NB4 (cell line): Measurements from ENCODE around the gene MRPS14.

Experiments
- DNase-seq: peaks from one replicate; pipeline ENCODE4 v3.0.0; 2010; ENCODE audit warnings: low read depth
- H3K4me3 ChIP-seq: one replicate; pipeline ENCODE4 v1.5.1; 2011; ENCODE audit warnings: mild to moderate bottlenecking, low read depth, low read length, moderate library complexity
- MAX ChIP-seq: IDR thresholded peaks from 2 replicates; pipeline ENCODE4 v1.6.1; 2011; ENCODE audit warnings: low read depth, low read length
- MYC ChIP-seq: IDR thresholded peaks from 2 replicates; pipeline ENCODE4 v1.6.1; 2011; ENCODE audit warnings: low read depth, low read length
- POLR2A ChIP-seq: IDR thresholded peaks from 2 replicates; pipeline ENCODE4 v1.6.1; 2011; ENCODE audit warnings: mild to moderate bottlenecking; ENCODE audit not compliant: insufficient read length; ENCODE audit errors: extremely low read depth
- TF ChIP-seq, protein P1 (sequence below): IDR thresholded peaks from one replicate; pipeline ENCODE4 v1.5.1; 2012; ENCODE audit warnings: low read depth, low read length

Gene MRPS14

DNA sequence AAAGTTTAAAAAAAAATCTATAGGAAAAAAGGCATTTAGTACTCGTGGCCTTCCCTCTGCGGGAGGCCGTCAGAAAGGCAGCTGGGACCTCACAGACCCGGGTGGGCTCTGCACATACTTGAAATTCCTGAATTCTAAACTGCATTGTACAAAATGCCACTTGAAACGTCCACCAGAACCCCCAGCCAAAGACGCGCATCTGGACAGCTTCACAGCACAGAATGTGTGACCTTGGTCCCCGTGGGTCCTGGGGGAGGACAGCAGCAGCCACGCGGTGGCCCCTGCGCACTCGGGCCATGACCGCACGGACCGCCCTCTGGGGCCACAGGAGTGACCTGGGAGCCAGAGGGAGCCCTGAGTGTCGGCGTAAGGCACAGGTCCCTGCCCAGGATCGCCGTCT, 20.6 kb upstream of the MRPS14 start:
- H3K4me3 ChIP-seq: no peak overlapping the region
- no peak for TF ChIP-seq POLR2A
- TF ChIP-seq, protein P1, sequence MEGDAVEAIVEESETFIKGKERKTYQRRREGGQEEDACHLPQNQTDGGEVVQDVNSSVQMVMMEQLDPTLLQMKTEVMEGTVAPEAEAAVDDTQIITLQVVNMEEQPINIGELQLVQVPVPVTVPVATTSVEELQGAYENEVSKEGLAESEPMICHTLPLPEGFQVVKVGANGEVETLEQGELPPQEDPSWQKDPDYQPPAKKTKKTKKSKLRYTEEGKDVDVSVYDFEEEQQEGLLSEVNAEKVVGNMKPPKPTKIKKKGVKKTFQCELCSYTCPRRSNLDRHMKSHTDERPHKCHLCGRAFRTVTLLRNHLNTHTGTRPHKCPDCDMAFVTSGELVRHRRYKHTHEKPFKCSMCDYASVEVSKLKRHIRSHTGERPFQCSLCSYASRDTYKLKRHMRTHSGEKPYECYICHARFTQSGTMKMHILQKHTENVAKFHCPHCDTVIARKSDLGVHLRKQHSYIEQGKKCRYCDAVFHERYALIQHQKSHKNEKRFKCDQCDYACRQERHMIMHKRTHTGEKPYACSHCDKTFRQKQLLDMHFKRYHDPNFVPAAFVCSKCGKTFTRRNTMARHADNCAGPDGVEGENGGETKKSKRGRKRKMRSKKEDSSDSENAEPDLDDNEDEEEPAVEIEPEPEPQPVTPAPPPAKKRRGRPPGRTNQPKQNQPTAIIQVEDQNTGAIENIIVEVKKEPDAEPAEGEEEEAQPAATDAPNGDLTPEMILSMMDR: no peak
- TF ChIP-seq MAX: no peak
- TF ChIP-seq MYC: no peak
- DNase-seq: no peak

- DNase-seq: no peak
- H3K4me3 ChIP-seq: no peak overlapping the region
- TF ChIP-seq MAX (no peak), POLR2A (no peak), MYC (no peak)
- TF ChIP-seq, protein P1: no peak
Measured at GRCh38 chr1:175042650-175043049, 19.4 kb upstream of the MRPS14 start.

DNA sequence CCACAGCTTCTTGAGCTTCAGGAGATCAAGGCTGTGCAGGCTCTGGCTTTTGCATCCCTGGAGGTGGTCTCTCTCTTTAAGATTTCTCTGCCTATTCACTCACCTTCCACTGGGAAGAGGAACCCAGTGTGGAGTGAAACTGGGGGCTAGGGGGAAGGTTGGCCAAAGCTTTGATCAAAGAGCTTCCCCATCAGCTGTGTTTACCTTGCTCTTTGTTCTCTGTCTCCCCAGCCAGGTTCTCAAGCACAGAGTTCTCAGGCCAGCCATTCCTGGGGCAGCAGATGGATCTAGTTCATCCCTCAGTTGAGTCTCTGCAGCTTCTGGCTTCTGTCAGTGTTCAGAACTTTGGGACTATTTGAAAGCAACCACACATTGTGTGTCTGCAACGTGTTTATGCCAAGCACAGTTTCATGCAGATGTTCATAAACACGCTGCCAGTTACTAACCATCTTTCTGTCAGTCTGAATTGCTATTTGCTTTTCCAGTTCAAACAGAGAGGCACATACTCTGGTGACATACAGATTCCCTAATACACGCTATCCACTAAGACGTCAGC, 17.2 kb upstream of the MRPS14 start:
- H3K4me3 ChIP-seq: no peak overlapping the region
- TF ChIP-seq, protein P1: no peak
- TF ChIP-seq MAX (no peak), MYC (no peak), POLR2A (no peak)
- DNase-seq: no peak

DNA sequence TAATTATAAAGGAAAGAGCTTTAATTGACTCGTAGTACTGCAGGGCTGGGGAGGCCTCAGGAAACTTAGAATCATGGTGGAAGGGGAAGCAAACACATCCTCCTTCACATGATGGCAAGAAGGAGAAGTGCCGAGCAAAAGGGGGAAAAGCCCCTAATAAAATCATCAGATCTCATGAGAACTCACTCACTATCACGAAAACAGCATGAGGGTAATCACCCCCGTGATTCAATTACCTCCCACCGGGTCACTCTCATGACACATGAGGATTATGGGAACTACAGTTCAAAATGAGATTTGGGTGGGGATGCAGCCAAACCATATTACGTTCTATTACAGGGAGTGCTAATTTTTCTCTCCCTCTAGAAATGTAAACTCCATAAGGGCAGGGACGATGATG, 14.2 kb upstream of the MRPS14 start:
- H3K4me3 ChIP-seq: no peak overlapping the region
- DNase-seq: no peak
- TF ChIP-seq MYC: no peak
- TF ChIP-seq MAX: no peak
- no peak for TF ChIP-seq POLR2A

GRCh38 chr1:175036476-175036875, 13.3 kb upstream of the MRPS14 start:
- no peak for DNase-seq
- H3K4me3 ChIP-seq: no peak overlapping the region
- TF ChIP-seq, protein P1: no peak
- TF ChIP-seq MAX (no peak), MYC (no peak), POLR2A (no peak)

DNA sequence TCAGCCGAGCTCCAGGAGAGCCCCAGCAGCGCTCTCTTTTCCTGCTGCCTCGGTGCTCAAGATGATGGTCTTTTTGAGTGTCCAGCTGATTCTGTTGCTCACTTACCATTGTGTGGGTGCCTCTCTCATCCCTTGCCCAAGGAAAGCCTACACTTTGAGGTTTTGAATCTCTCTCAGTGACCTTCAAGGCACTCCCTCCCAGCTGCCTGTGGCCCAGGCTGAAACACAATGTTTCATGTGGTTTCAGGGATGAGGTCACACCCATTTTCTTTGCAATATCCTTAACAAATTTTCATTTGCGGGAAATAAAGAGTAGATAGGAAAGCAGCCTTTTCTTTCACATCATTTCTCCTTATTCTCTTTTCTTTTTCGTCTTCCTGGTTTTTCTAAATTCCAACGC, 12.6 kb upstream of the MRPS14 start:
- DNase-seq: no peak
- TF ChIP-seq MAX (no peak), POLR2A (no peak), MYC (no peak)
- TF ChIP-seq, protein P1: no peak
- H3K4me3 ChIP-seq: no peak overlapping the region
